Keratinocyte (primary cell): ENCODE data around the gene SLF2.

Source experiments
- CTCF ChIP-seq, 3 experiments: IDR thresholded peaks in 1 of 3; conservative IDR thresholded peaks in 1 of 3; optimal IDR thresholded peaks in 1 of 3; 2 replicates in 2 of 3; 3 replicates in 1 of 3; pipeline versions ENCODE3 to v1.5.1; 2011; ENCODE audit warnings: low read length in 3 of 3, mild to moderate bottlenecking in 3 of 3, moderate library complexity in 2 of 3, control low read depth in 1 of 3, inconsistent platforms in 1 of 3; ENCODE audit not compliant: insufficient read depth in 2 of 3; ENCODE audit errors: extremely low read depth in 1 of 3
- EZH2 ChIP-seq: IDR thresholded peaks from one replicate; pipeline ENCODE4 v1.6.1; 2012; ENCODE audit warnings: inconsistent platforms, mild to moderate bottlenecking, low read length, moderate library complexity

DNA sequence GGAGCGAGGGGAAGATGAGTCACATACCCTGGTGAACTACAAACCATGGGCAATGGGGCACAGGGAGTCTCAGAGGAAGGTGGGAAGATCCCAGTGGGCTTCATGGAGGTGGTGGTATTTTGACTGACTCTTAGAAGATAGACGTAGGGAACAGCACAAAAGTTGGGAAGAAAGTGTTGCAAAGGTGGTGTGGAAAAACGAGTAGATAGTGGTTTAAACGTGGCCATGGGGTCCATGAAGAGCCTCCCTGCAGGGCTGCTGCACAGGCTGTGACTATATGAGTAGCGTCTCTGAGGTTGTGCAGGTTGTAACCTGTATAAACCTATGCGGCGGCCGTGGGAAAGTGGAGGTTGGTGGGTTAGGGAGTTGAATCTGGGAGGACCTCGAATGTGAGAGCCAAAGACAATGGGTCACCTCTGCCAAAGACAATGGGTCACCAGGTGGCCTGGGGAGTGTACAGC lies 100.6 kb downstream of the SLF2 start:
- TF ChIP-seq CTCF (optimal IDR thresholded peaks at IDR 0.05 in 1 of 3, IDR thresholded peaks at IDR 0.05 in 1 of 3, conservative IDR thresholded peaks at IDR 0.05 in 1 of 3; ENCODE audit: extremely low read depth in 1 of 3, insufficient read depth in 2 of 3, low read length in 3 of 3): no peak
- no peak for TF ChIP-seq EZH2
